OCI-LY1 (cell line): ENCODE results near the gene PACS2.

Experiments
- EZH2 ChIP-seq: fragments of 200-600 bp; sonication (generic), shearing (Covaris generic); IDR thresholded peaks from 2 replicates; pipeline ENCODE4 v1.8.0; 2017; ENCODE audit warnings: borderline replicate concordance, mixed run types, mild to moderate bottlenecking, antibody characterized with exemption, low read length, moderate library complexity, mixed read lengths
- TF ChIP-seq, protein P1 (sequence below): fragments of 200-600 bp; sonication (generic), shearing (Covaris generic); IDR thresholded peaks from 2 replicates; pipeline ENCODE4 v1.5.1; 2017; ENCODE audit warnings: mild to moderate bottlenecking, antibody characterized with exemption, low read length, moderate library complexity, mixed read lengths

DNA sequence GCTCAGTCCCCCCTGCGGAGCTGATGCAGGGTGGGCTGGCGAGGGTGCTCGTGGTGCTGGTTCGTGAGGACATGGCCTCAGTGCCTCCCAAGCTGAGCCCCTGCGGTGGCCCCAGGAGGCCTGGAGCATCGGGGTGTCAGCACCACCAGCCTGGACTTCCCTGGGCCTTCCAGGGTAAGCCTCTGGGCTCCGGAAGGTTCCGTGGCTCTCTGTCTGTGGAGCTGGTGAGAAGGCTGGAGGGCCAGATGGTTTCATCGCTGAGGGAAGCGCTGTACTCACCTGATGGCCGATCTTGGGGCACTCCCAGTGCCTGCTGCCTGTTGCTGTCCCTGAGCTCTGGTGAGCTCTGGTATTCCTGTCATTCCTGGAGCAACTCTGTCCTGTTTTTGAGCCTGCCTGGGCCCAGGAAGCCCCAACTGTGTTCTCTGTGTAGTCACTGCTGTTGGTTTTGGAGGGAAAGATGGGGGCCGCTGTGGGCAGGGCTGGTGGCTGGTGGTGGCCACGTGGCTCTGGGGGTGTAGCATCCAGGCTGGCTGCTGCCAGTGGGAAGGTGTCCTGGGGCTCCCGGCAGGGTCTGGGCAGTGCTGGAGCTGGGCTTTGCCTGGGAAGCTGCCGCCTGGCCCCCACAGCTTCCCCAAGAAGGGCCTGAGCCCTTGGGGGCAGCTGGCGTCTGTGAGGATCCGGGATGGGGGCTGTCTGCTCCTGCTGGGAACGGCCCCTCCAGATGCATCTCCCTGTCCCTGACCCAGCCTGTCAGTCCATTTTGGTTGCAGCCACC is 123.4 kb downstream of the PACS2 start:
- TF ChIP-seq EZH2: no peak
- TF ChIP-seq, protein P1, sequence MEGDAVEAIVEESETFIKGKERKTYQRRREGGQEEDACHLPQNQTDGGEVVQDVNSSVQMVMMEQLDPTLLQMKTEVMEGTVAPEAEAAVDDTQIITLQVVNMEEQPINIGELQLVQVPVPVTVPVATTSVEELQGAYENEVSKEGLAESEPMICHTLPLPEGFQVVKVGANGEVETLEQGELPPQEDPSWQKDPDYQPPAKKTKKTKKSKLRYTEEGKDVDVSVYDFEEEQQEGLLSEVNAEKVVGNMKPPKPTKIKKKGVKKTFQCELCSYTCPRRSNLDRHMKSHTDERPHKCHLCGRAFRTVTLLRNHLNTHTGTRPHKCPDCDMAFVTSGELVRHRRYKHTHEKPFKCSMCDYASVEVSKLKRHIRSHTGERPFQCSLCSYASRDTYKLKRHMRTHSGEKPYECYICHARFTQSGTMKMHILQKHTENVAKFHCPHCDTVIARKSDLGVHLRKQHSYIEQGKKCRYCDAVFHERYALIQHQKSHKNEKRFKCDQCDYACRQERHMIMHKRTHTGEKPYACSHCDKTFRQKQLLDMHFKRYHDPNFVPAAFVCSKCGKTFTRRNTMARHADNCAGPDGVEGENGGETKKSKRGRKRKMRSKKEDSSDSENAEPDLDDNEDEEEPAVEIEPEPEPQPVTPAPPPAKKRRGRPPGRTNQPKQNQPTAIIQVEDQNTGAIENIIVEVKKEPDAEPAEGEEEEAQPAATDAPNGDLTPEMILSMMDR: no peak
